H9 (cell line): ENCODE results near the gene TRAF3. TPM values are rescaled to one million over a fixed set of nuclear protein-coding genes. Genes with fewer than 3 reads are reported as not detected.

ENCODE experiments used
- DNase-seq: peaks from one replicate; pipeline ENCODE4 v3.0.0-alpha.2; 2017
- H2AFZ ChIP-seq: one replicate; pipeline ENCODE4 v1.6.1; 2013; ENCODE audit warnings: mild to moderate bottlenecking, low read length, control low read depth, moderate library complexity
- H2AK5ac ChIP-seq: 2 replicates; pipeline ENCODE4 v1.6.1; 2013; ENCODE audit warnings: low read length, control low read depth, mixed read lengths; ENCODE audit not compliant: insufficient read length
- H2BK120ac ChIP-seq: one replicate; pipeline ENCODE4 v1.6.1; 2013; ENCODE audit warnings: low read depth, mild to moderate bottlenecking, low read length, control low read depth, inconsistent platforms; ENCODE audit not compliant: poor library complexity, severe bottlenecking
- H2BK12ac ChIP-seq: 2 replicates; pipeline ENCODE4 v1.6.1; 2013; ENCODE audit warnings: low read length, control low read depth, mixed read lengths, low read depth; ENCODE audit not compliant: insufficient read length
- H2BK15ac ChIP-seq: 2 replicates; pipeline ENCODE4 v1.6.1; 2013; ENCODE audit warnings: low read depth, low read length, control low read depth
- H2BK20ac ChIP-seq: one replicate; pipeline ENCODE4 v1.6.1; 2013; ENCODE audit warnings: low read depth, mild to moderate bottlenecking, low read length, control low read depth, inconsistent platforms; ENCODE audit not compliant: poor library complexity, severe bottlenecking
- H2BK5ac ChIP-seq: 2 replicates; pipeline ENCODE4 v1.6.1; 2013; ENCODE audit warnings: low read length, control low read depth, mixed read lengths; ENCODE audit not compliant: insufficient read length
- H3K14ac ChIP-seq: 2 replicates; pipeline ENCODE4 v1.6.1; 2013; ENCODE audit warnings: low read length, control low read depth; ENCODE audit not compliant: insufficient read depth
- H3K18ac ChIP-seq: 2 replicates; pipeline ENCODE4 v1.6.1; 2013; ENCODE audit warnings: low read depth, mild to moderate bottlenecking, mixed read lengths, low read length, control low read depth; ENCODE audit not compliant: insufficient read length
- H3K23ac ChIP-seq: 2 replicates; pipeline ENCODE4 v1.6.1; 2013; ENCODE audit warnings: low read length, control low read depth, mixed read lengths, low read depth; ENCODE audit not compliant: insufficient read length
- H3K23me2 ChIP-seq: 2 replicates; pipeline ENCODE4 v1.6.1; 2013; ENCODE audit warnings: low read depth, mild to moderate bottlenecking, mixed read lengths, low read length, control low read depth; ENCODE audit not compliant: insufficient read length, poor library complexity, severe bottlenecking
- H3K27ac ChIP-seq: 2 replicates; pipeline ENCODE4 v1.5.1; 2013; ENCODE audit warnings: low read length, control low read depth, mixed read lengths, low read depth; ENCODE audit not compliant: insufficient read length
- H3K27me3 ChIP-seq: 2 replicates; pipeline ENCODE4 v1.6.1; 2013; ENCODE audit warnings: low read length, control low read depth, inconsistent platforms; ENCODE audit not compliant: insufficient read depth
- H3K4ac ChIP-seq: 2 replicates; pipeline ENCODE4 v1.6.1; 2013; ENCODE audit warnings: low read depth, mild to moderate bottlenecking, control low read depth, inconsistent platforms, low read length, moderate library complexity
- H3K4me1 ChIP-seq: 2 replicates; pipeline ENCODE4 v1.6.1; 2013; ENCODE audit warnings: low read length, control low read depth, inconsistent platforms; ENCODE audit not compliant: insufficient read depth
- H3K4me2 ChIP-seq: 2 replicates; pipeline ENCODE4 v1.6.1; 2013; ENCODE audit warnings: low read length, control low read depth, mixed read lengths; ENCODE audit not compliant: insufficient read length, insufficient read depth
- H3K56ac ChIP-seq: 2 replicates; pipeline ENCODE4 v1.6.1; 2013; ENCODE audit warnings: low read depth, mild to moderate bottlenecking, mixed read lengths, low read length, control low read depth; ENCODE audit not compliant: insufficient read length
- H3K79me1 ChIP-seq: 2 replicates; pipeline ENCODE4 v1.6.1; 2013; ENCODE audit warnings: low read depth, mild to moderate bottlenecking, moderate library complexity, low read length, control low read depth, inconsistent platforms; ENCODE audit not compliant: insufficient read depth, poor library complexity, severe bottlenecking
- H3K79me2 ChIP-seq: 2 replicates; pipeline ENCODE4 v1.6.1; 2013; ENCODE audit warnings: low read length, control low read depth, inconsistent platforms; ENCODE audit not compliant: insufficient read depth
- H3K9ac ChIP-seq: 2 replicates; pipeline ENCODE4 v1.6.1; 2013; ENCODE audit warnings: low read length, control low read depth, mixed read lengths; ENCODE audit not compliant: insufficient read length; ENCODE audit errors: extremely low read depth
- H3K9me3 ChIP-seq: one replicate; pipeline ENCODE4 v1.6.1; 2013; ENCODE audit warnings: low read depth, low read length, inconsistent platforms; ENCODE audit not compliant: control insufficient read depth
- H3T11ph ChIP-seq: one replicate; pipeline ENCODE4 v1.6.1; 2013; ENCODE audit warnings: mild to moderate bottlenecking, low read length, control low read depth, inconsistent platforms
- H4K20me1 ChIP-seq: one replicate; pipeline ENCODE4 v1.6.1; 2013; ENCODE audit not compliant: control insufficient read depth, insufficient read length, insufficient read depth
- H4K5ac ChIP-seq: 2 replicates; pipeline ENCODE4 v1.6.1; 2013; ENCODE audit warnings: low read depth, mild to moderate bottlenecking, mixed read lengths, low read length, control low read depth; ENCODE audit not compliant: insufficient read length
- H4K8ac ChIP-seq: replicated peaks from 2 replicates; pipeline ENCODE4 v1.6.1; 2013; ENCODE audit warnings: low read length, control low read depth, mixed read lengths, low read depth; ENCODE audit not compliant: insufficient read length
- H4K91ac ChIP-seq: 2 replicates; pipeline ENCODE4 v1.6.1; 2013; ENCODE audit warnings: low read depth, mild to moderate bottlenecking, moderate library complexity, mixed read lengths, low read length, control low read depth; ENCODE audit not compliant: insufficient read length
- H3K27ac Mint-ChIP-seq, 3 experiments: 2 replicates in 2 of 3; 3 replicates in 1 of 3; pipeline ENCODE4 v1.8.0; 2020 to 2021; ENCODE audit warnings: mixed read lengths in 3 of 3, mild to moderate bottlenecking in 1 of 3, moderate library complexity in 1 of 3
- H3K27me3 Mint-ChIP-seq: 2 replicates; pipeline ENCODE4 v1.8.0; 2021; ENCODE audit warnings: low read depth, mild to moderate bottlenecking, moderate library complexity, mixed read lengths
- H3K36me3 Mint-ChIP-seq, 3 experiments: 2 replicates in 2 of 3; 3 replicates in 1 of 3; pipeline ENCODE4 v1.8.0; 2020 to 2021; ENCODE audit warnings: low read depth in 3 of 3, mixed read lengths in 3 of 3; ENCODE audit not compliant: insufficient read depth in 1 of 3
- H3K4me1 Mint-ChIP-seq, 2 experiments: 2 replicates each; pipeline ENCODE4 v1.8.0; 2020; ENCODE audit warnings: mixed read lengths in 2 of 2
- H3K4me3 Mint-ChIP-seq, 2 experiments: 2 replicates in 1 of 2; 3 replicates in 1 of 2; pipeline ENCODE4 v1.8.0; 2020 to 2021; ENCODE audit warnings: mild to moderate bottlenecking in 2 of 2, mixed read lengths in 2 of 2, moderate library complexity in 1 of 2
- H3K9me3 Mint-ChIP-seq, 2 experiments: 2 replicates in 1 of 2; 3 replicates in 1 of 2; pipeline ENCODE4 v1.8.0; 2020; ENCODE audit warnings: mild to moderate bottlenecking in 2 of 2, mixed read lengths in 2 of 2, moderate library complexity in 1 of 2
- CTCF ChIP-seq: fragments of 200-600 bp; sonication (generic); conservative IDR thresholded peaks from 3 replicates; pipeline ENCODE4 v1.8.0; 2021; ENCODE audit warnings: antibody characterized with exemption, mild to moderate bottlenecking
- WGBS: extraction: QIAGEN DNeasy Blood & Tissue Kit; methylation state at CpG from one replicate; pipeline ENCODE4 v1.1.7; 2013; ENCODE audit warnings: missing lambda C conversion rate, low lambda C conversion rate, mixed read lengths; ENCODE audit not compliant: insufficient read length; ENCODE audit errors: extremely low coverage; 5-methylcytosine and 5-hydroxymethylcytosine counted together
- total RNA-seq: library from RNA; stranded (reverse); gene quantifications from 2 replicates; pipeline ENCODE4 v1.2.1, GENCODE V29; 2021

Gene TRAF3
- total RNA-seq, 1 experiment from 2014 or later: 9.6 TPM

- Histone ChIP-seq H3K79me2 (no peaks in the 10 kb centered on the region; the same call in 1 of the 2 replicates), H2BK12ac (no peak overlapping the region), H3K79me1 (peaks cover 4% of the 10 kb centered on the region), H4K5ac (no peak overlapping the region), H3K27me3 (no peaks in the 10 kb centered on the region), H4K8ac (no peak overlapping the region), H3T11ph (no peak overlapping the region), H3K9ac (no peak overlapping the region), H3K4me2 (no peak overlapping the region), H3K4me1 (no peaks in the 10 kb centered on the region), H2BK5ac (no peak overlapping the region), H3K18ac (no peak overlapping the region), H2BK120ac (no peak overlapping the region), H3K27ac (no peak overlapping the region), H3K9me3 (no peaks in the 10 kb centered on the region), H2AK5ac (no peak overlapping the region), H3K23me2 (no peaks in the 10 kb centered on the region), H3K4ac (no peak overlapping the region), H4K91ac (no peak overlapping the region), H4K20me1 (no peaks in the 10 kb centered on the region), H3K56ac (no peak overlapping the region), H2BK20ac (no peak overlapping the region), H2AFZ (no peak overlapping the region), H3K23ac (no peak overlapping the region), H3K14ac (no peak overlapping the region), H2BK15ac (no peak overlapping the region)
- DNase-seq: no peak
- TF ChIP-seq CTCF: no peak
- no CpG with 5 or more reads among the region's 4 CpGs for WGBS
- Mint-ChIP-seq H3K4me1 (peaks cover 10 to 14% of the 10 kb centered on the region in 2 experiments), H3K4me3 (no peak overlapping the region), H3K36me3 (no peaks in the 10 kb centered on the region; a peak in 1 of 7 replicates), H3K27ac (no peak overlapping the region; a peak in 1 of 7 replicates), H3K27me3 (no peaks in the 10 kb centered on the region), H3K9me3 (peaks cover 0 to 3% of the 10 kb centered on the region in 2 experiments; a peak in 1 of 5 replicates)
Measured at GRCh38 chr14:102786768-102787167, 9.5 kb downstream of the TRAF3 start.
